Gastrocnemius medialis (tissue), 4 donors: ENCODE data around the gene PKP1.
"Not testable (repeated sequence)": the region's sequence is repeated elsewhere in the genome, so short reads cannot be mapped to it uniquely, and the experiment has no call there.

Experiments
- POLR2A ChIP-seq, 2 donors: fragments of 450-650 bp; IDR thresholded peaks; one replicate each; pipeline ENCODE4 v1.6.1; 2017; ENCODE audit warnings: antibody characterized with exemption in 2 of 2, mild to moderate bottlenecking in 2 of 2, moderate library complexity in 2 of 2
- TF ChIP-seq, protein P1 (sequence below), 5 experiments: fragments of 450-650 bp in 3 of 5; fragments of 200-600 bp in 2 of 5; sonication (generic) in 2 of 5; IDR thresholded peaks in 4 of 5; conservative IDR thresholded peaks in 1 of 5; 1 replicate in 4 of 5; 2 replicates in 1 of 5; pipeline ENCODE4 v1.5.1; 2016 to 2019; ENCODE audit warnings: antibody characterized with exemption in 5 of 5, mild to moderate bottlenecking in 3 of 5, moderate library complexity in 3 of 5

DNA sequence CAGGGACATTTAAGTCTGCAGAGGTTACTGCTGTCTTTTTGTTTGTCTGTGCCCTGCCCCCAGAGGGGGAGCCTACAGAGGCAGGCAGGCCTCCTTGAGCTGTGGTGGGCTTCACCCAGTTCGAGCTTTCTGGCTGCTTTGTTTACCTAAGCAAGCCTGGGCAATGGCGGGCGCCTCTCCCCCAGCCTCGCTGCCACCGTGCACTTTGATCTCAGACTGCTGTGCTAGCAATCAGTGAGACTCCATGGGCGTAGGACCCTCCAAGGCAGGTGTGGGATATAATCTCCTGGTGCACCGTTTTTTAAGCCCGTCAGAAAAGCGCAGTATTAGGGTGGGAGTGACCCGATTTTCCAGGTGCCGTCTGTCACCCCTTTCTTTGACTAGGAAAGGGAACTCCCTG, 43.7 kb upstream of the PKP1 start:
- TF ChIP-seq, protein P1, sequence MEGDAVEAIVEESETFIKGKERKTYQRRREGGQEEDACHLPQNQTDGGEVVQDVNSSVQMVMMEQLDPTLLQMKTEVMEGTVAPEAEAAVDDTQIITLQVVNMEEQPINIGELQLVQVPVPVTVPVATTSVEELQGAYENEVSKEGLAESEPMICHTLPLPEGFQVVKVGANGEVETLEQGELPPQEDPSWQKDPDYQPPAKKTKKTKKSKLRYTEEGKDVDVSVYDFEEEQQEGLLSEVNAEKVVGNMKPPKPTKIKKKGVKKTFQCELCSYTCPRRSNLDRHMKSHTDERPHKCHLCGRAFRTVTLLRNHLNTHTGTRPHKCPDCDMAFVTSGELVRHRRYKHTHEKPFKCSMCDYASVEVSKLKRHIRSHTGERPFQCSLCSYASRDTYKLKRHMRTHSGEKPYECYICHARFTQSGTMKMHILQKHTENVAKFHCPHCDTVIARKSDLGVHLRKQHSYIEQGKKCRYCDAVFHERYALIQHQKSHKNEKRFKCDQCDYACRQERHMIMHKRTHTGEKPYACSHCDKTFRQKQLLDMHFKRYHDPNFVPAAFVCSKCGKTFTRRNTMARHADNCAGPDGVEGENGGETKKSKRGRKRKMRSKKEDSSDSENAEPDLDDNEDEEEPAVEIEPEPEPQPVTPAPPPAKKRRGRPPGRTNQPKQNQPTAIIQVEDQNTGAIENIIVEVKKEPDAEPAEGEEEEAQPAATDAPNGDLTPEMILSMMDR (IDR thresholded peaks at IDR 0.05 in 4 of 5, conservative IDR thresholded peaks at IDR 0.05 in 1 of 5): not testable (repeated sequence)
- not testable (repeated sequence) for TF ChIP-seq POLR2A (IDR thresholded peaks at IDR 0.05)
